DND-41 (cell line): Measurements from ENCODE around the gene KRT15.

ENCODE experiments used
- ATAC-seq: fragments of 200-7000 bp; cut with Tn5 transposase; 3 replicates; pipeline ENCODE4 v1.9.1; 2021; ENCODE audit warnings: low read depth; ENCODE audit not compliant: insufficient read depth
- DNase-seq: peaks from one replicate; pipeline ENCODE4 v3.0.0-alpha.2; 2020
- H2AFZ ChIP-seq: 2 replicates; pipeline ENCODE4 v1.6.0; 2012; ENCODE audit warnings: low read depth, low read length
- H3K27ac ChIP-seq: 2 replicates; pipeline ENCODE4 v1.5.1; 2012; ENCODE audit warnings: low read length, inconsistent platforms
- H3K27me3 ChIP-seq: fragments of 200-600 bp; sonication (generic); 2 replicates; pipeline ENCODE4 v1.6.0; 2012; ENCODE audit warnings: low read length, mild to moderate bottlenecking, inconsistent platforms; ENCODE audit not compliant: insufficient read depth, poor library complexity
- H3K36me3 ChIP-seq: 2 replicates; pipeline ENCODE4 v1.5.1; 2012; ENCODE audit warnings: low read length, inconsistent platforms; ENCODE audit not compliant: insufficient read depth
- H3K4me1 ChIP-seq: 2 replicates; pipeline ENCODE4 v1.5.1; 2012; ENCODE audit warnings: mild to moderate bottlenecking, low read length; ENCODE audit not compliant: insufficient read depth
- H3K4me2 ChIP-seq: 2 replicates; pipeline ENCODE4 v1.6.0; 2012; ENCODE audit warnings: mild to moderate bottlenecking, moderate library complexity, low read length, inconsistent platforms; ENCODE audit not compliant: insufficient read depth
- H3K4me3 ChIP-seq, 2 experiments: fragments of 200-600 bp in 1 of 2; shearing (Covaris generic) in 1 of 2; 2 replicates each; pipeline ENCODE4 v1.5.1; 2012 to 2016; ENCODE audit warnings: inconsistent platforms in 2 of 2, low read length in 2 of 2, mild to moderate bottlenecking in 2 of 2, low read depth in 1 of 2, moderate library complexity in 1 of 2
- H3K79me2 ChIP-seq: 2 replicates; pipeline ENCODE4 v1.6.0; 2012; ENCODE audit warnings: low read length, inconsistent platforms; ENCODE audit not compliant: insufficient read depth
- H3K9ac ChIP-seq: 2 replicates; pipeline ENCODE4 v1.6.0; 2012; ENCODE audit warnings: low read depth, mild to moderate bottlenecking, inconsistent platforms, low read length, moderate library complexity
- H3K9me3 ChIP-seq: 2 replicates; pipeline ENCODE4 v1.5.1; 2012; ENCODE audit warnings: low read length, moderate library complexity, mild to moderate bottlenecking, inconsistent platforms; ENCODE audit not compliant: insufficient read depth, severe bottlenecking
- H4K20me1 ChIP-seq: 2 replicates; pipeline ENCODE4 v1.6.0; 2012; ENCODE audit warnings: low read length; ENCODE audit not compliant: insufficient read depth
- EZH2 ChIP-seq: IDR thresholded peaks from 3 replicates; pipeline ENCODE4 v1.6.1; 2012; ENCODE audit warnings: borderline replicate concordance, low read depth, mild to moderate bottlenecking, moderate library complexity, low read length, inconsistent platforms; ENCODE audit not compliant: severe bottlenecking
- TF ChIP-seq, protein P1 (sequence below): IDR thresholded peaks from 2 replicates; pipeline ENCODE4 v1.5.1; 2012; ENCODE audit warnings: borderline replicate concordance, low read length, moderate library complexity, mild to moderate bottlenecking; ENCODE audit not compliant: poor library complexity, severe bottlenecking; ENCODE audit errors: extremely low read depth

The KRT15 gene

DNA sequence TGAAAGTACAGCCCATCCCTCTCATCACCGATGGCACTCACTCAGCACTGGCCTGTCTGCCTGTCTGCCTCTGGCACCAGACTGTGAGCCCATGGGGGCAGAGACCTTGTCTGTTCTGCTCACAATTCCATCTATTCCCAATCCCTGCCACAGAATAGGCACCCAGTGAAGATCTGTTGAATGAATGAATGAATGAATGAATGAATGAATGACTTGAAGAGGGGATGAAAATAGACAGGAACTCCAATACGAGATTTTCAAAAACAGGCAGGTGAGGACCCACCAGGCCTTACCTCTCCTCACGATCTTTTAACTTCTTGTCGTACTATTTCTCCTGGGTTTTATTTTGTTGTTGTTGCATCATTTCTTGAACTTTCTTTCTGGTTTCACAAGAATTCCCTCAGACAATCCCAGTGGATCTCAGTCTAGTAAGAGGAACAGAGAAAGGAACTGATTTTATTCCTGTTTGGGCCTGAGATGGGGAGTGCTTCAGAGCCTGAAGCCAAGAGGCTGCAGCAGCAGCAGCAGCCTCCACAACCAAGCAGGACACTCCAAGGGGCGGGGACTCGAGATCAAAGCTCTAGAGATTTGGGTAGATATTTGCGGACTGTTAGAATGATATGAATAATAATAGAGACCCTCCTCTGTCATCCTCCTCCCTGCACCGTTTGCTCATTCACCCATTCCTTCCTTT is 35.4 kb upstream of the KRT15 start:
- Histone ChIP-seq H3K4me1 (peaks cover under 1% of the 10 kb centered on the region; the same call in 1 of the 2 replicates), H3K27me3 (peaks cover 11% of the 10 kb centered on the region), H3K9ac (no peak overlapping the region), H3K4me3 (no peak overlapping the region), H3K27ac (no peak overlapping the region), H3K4me2 (no peak overlapping the region), H4K20me1 (no peaks in the 10 kb centered on the region; the same call in 1 of the 2 replicates), H2AFZ (no peak overlapping the region), H3K79me2 (no peaks in the 10 kb centered on the region), H3K9me3 (no peaks in the 10 kb centered on the region), H3K36me3 (no peaks in the 10 kb centered on the region)
- no peak for DNase-seq
- ATAC-seq: no peak
- no peak for TF ChIP-seq EZH2
- TF ChIP-seq, protein P1, sequence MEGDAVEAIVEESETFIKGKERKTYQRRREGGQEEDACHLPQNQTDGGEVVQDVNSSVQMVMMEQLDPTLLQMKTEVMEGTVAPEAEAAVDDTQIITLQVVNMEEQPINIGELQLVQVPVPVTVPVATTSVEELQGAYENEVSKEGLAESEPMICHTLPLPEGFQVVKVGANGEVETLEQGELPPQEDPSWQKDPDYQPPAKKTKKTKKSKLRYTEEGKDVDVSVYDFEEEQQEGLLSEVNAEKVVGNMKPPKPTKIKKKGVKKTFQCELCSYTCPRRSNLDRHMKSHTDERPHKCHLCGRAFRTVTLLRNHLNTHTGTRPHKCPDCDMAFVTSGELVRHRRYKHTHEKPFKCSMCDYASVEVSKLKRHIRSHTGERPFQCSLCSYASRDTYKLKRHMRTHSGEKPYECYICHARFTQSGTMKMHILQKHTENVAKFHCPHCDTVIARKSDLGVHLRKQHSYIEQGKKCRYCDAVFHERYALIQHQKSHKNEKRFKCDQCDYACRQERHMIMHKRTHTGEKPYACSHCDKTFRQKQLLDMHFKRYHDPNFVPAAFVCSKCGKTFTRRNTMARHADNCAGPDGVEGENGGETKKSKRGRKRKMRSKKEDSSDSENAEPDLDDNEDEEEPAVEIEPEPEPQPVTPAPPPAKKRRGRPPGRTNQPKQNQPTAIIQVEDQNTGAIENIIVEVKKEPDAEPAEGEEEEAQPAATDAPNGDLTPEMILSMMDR: no peak

DNA sequence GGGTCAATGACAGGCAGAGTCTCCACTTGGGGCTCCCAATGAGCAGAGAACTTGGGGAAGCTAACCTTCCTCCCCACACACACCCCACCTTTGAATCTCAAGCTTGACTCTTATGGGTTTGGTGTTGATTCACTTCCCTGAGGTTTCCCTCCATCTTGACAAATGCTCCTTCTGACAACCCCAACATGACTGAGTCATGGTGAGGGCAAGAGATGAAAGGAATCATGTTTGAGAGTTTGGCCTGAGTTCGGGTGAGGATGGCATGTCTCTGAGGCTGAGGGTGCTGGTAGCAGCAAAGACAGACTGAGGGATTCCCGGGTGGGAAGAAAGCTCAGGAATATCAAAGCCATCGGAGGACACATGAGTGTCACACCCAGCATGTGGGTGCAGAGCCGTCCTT is 34.5 kb upstream of the KRT15 start:
- Histone ChIP-seq H3K4me1 (peaks cover 3% of the 10 kb centered on the region; the same call in 1 of the 2 replicates), H3K27ac (no peak overlapping the region), H2AFZ (no peak overlapping the region), H3K9me3 (no peaks in the 10 kb centered on the region), H4K20me1 (no peaks in the 10 kb centered on the region; the same call in 1 of the 2 replicates), H3K4me3 (no peak overlapping the region), H3K36me3 (no peaks in the 10 kb centered on the region), H3K79me2 (no peaks in the 10 kb centered on the region), H3K27me3 (peaks cover 11% of the 10 kb centered on the region), H3K4me2 (no peak overlapping the region), H3K9ac (no peak overlapping the region)
- ATAC-seq: no peak
- no peak for DNase-seq
- TF ChIP-seq EZH2: no peak
- TF ChIP-seq, protein P1: no peak

DNA sequence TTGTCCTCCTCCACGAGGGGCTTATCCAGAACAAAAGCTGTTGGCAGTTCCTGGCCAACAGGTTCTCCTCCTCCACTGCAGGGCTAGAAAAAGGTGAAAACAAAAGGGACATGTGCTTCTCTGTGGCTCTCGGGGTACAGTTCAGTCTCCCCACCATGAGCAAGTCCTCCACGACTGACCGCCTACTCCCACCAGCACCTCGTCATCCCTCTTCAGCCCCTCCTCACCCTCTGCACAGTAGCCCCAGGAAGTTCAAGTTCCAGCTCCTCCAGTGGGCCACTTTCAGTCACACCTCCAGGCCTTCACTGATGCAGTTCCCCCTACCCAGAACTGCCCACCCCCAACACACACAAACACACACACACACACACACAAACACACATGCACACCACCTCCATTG is 33.8 kb upstream of the KRT15 start:
- Histone ChIP-seq H3K4me3 (no peak overlapping the region), H3K79me2 (no peaks in the 10 kb centered on the region), H3K27ac (no peak overlapping the region), H3K4me1 (peaks cover 3% of the 10 kb centered on the region; the same call in 1 of the 2 replicates), H2AFZ (no peak overlapping the region), H3K9me3 (no peaks in the 10 kb centered on the region), H3K9ac (no peak overlapping the region), H3K27me3 (peaks cover 11% of the 10 kb centered on the region), H3K4me2 (no peak overlapping the region), H3K36me3 (no peaks in the 10 kb centered on the region), H4K20me1 (no peaks in the 10 kb centered on the region; the same call in 1 of the 2 replicates)
- TF ChIP-seq, protein P1: no peak
- TF ChIP-seq EZH2: no peak
- DNase-seq (no peak), ATAC-seq (no peak)
